B cell (primary cell): ENCODE measurements around the gene ZNF441. TPM values are rescaled to one million over a fixed set of nuclear protein-coding genes. Genes with fewer than 3 reads are reported as not detected.

ENCODE experiments used
- ATAC-seq: fragments of 200-7000 bp; cut with Tn5 transposase; one replicate; pipeline ENCODE4 v1.10.0; 2021; ENCODE audit warnings: low read depth, mild to moderate bottlenecking, moderate number of reproducible peaks, moderate library complexity
- CTCF ChIA-PET: fragments of 350-600 bp; sonication (Branson Sonifier 250); formaldehyde crosslinking; loops from one replicate; lab custom pipeline; 2021; ENCODE audit warnings: antibody characterized with exemption, inconsistent platforms; lab: Charles Lee
- POLR2A ChIA-PET: fragments of 350-600 bp; sonication (Branson Sonifier 250); formaldehyde crosslinking; loops from one replicate; lab custom pipeline; 2021; ENCODE audit warnings: antibody characterized with exemption; lab: Charles Lee
- DNase-seq: peaks from one replicate; pipeline ENCODE4 v3.0.0; 2013
- H2AFZ ChIP-seq: 2 replicates; pipeline ENCODE4 v1.6.1; 2012; ENCODE audit warnings: mild to moderate bottlenecking, low read depth, low read length; ENCODE audit not compliant: insufficient read depth, poor library complexity, severe bottlenecking
- H3K27ac ChIP-seq, 2 donors: 1 replicate in 1 of 2; 2 replicates in 1 of 2; pipeline ENCODE4 v1.5.1; 2012 to 2013; ENCODE audit warnings: low read length in 2 of 2, mild to moderate bottlenecking in 2 of 2, moderate library complexity in 1 of 2
- H3K27me3 ChIP-seq, 4 experiments: fragments of 200-600 bp in 1 of 4; sonication (generic) in 1 of 4; replicated peaks in 1 of 4; 1 replicate in 2 of 4; 2 replicates in 2 of 4; pipeline versions ENCODE4 v1.6.1 to v1.7.0; 2013 to 2016; ENCODE audit warnings: low read length in 3 of 4, mild to moderate bottlenecking in 2 of 4, mixed read lengths in 1 of 4, moderate library complexity in 1 of 4; ENCODE audit not compliant: insufficient read depth in 4 of 4, control insufficient read depth in 3 of 4; ENCODE audit errors: control extremely low read depth in 1 of 4
- H3K36me3 ChIP-seq, 2 experiments: replicated peaks in 1 of 2; 1 replicate in 1 of 2; 2 replicates in 1 of 2; pipeline versions ENCODE4 v1.6.1 to v1.7.1; 2013; ENCODE audit warnings: low read length in 1 of 2; ENCODE audit not compliant: insufficient read depth in 2 of 2, control insufficient read depth in 1 of 2; ENCODE audit errors: control extremely low read depth in 1 of 2, extremely low read depth in 1 of 2
- H3K4me1 ChIP-seq, 2 donors: fragments of 200-600 bp in 1 of 2; sonication (generic) in 1 of 2; 1 replicate in 1 of 2; 2 replicates in 1 of 2; pipeline versions ENCODE4 v1.5.1 to v1.6.1; 2013 to 2017; ENCODE audit warnings: low read length in 2 of 2; ENCODE audit not compliant: control insufficient read depth in 2 of 2, insufficient read depth in 2 of 2
- H3K4me2 ChIP-seq: replicated peaks from 2 replicates; pipeline ENCODE3; 2012; ENCODE audit warnings: mild to moderate bottlenecking, low read depth, low read length; ENCODE audit not compliant: poor library complexity, severe bottlenecking
- H3K4me3 ChIP-seq, 5 experiments: fragments of 200-600 bp in 1 of 5; sonication (generic) in 1 of 5; 1 replicate in 3 of 5; 2 replicates in 2 of 5; pipeline versions ENCODE4 v1.5.1 to v1.7.0; 2011 to 2016; ENCODE audit warnings: low read length in 4 of 5, mild to moderate bottlenecking in 4 of 5, low read depth in 2 of 5, control low read depth in 1 of 5, moderate library complexity in 1 of 5; ENCODE audit not compliant: insufficient read depth in 1 of 5; ENCODE audit errors: control extremely low read depth in 1 of 5, extremely low read depth in 1 of 5
- H3K79me2 ChIP-seq: fragments of 200-600 bp; sonication (generic); one replicate; pipeline ENCODE4 v1.6.0; 2016; ENCODE audit warnings: low read length; ENCODE audit not compliant: control insufficient read depth, insufficient read depth
- H3K9ac ChIP-seq: fragments of 200-600 bp; sonication (generic); 2 replicates; pipeline ENCODE4 v1.6.1; 2017; ENCODE audit warnings: mild to moderate bottlenecking, low read length, moderate library complexity
- H3K9me3 ChIP-seq, 3 donors: one replicate each; pipeline versions ENCODE4 v1.6.1 to v1.7.1; 2013; ENCODE audit warnings: low read length in 2 of 3; ENCODE audit not compliant: control insufficient read depth in 2 of 3, insufficient read depth in 1 of 3; ENCODE audit errors: control extremely low read depth in 1 of 3
- H4K20me1 ChIP-seq: 2 replicates; pipeline ENCODE4 v1.6.0; 2012; ENCODE audit warnings: mild to moderate bottlenecking, low read length; ENCODE audit not compliant: insufficient read depth, control insufficient read depth, poor library complexity, severe bottlenecking
- H3K27ac Mint-ChIP-seq: one replicate; pipeline ENCODE4 v1.8.0; 2021; ENCODE audit warnings: mixed read lengths
- H3K27me3 Mint-ChIP-seq: one replicate; pipeline ENCODE4 v1.8.0; 2021; ENCODE audit warnings: mixed read lengths
- H3K4me1 Mint-ChIP-seq: one replicate; pipeline ENCODE4 v1.8.0; 2021; ENCODE audit warnings: mixed read lengths
- H3K4me3 Mint-ChIP-seq: one replicate; pipeline ENCODE4 v1.8.0; 2021; ENCODE audit warnings: mixed read lengths
- H3K9me3 Mint-ChIP-seq: one replicate; pipeline ENCODE4 v1.8.0; 2022; ENCODE audit warnings: mixed read lengths; ENCODE audit not compliant: insufficient read depth
- EZH2 ChIP-seq: IDR thresholded peaks from 2 replicates; pipeline ENCODE4 v1.6.1; 2012; ENCODE audit warnings: borderline replicate concordance, low read depth, mild to moderate bottlenecking, moderate library complexity, low read length; ENCODE audit not compliant: insufficient read depth, poor library complexity, severe bottlenecking
- WGBS: methylation state at CpG from one replicate; pipeline ENCODE4 v1.1.5; 2013; ENCODE audit warnings: missing lambda C conversion rate; ENCODE audit not compliant: insufficient coverage; 5-methylcytosine and 5-hydroxymethylcytosine counted together
- intact Hi-C: fragments of 100-400 bp; cut with micrococcal nuclease; formaldehyde crosslinking; loops from one replicate; pipeline ENCODE4 v1.10.0; 2022
- polyA plus RNA-seq: library from polyadenylated mRNA; depleted of rRNA; stranded (reverse); fragments of >200 nt; gene quantifications from 2 replicates; pipeline ENCODE4 v1.2.3, GENCODE V29; 2012
- total RNA-seq, 2 donors: library from RNA; stranded (reverse); fragments of 120-200 nt in 1 of 2; gene quantifications; 1 replicate in 1 of 2; 2 replicates in 1 of 2; pipeline versions ENCODE4 v1.2.3 to v1.2.4, GENCODE V29; 2013 to 2022
- TF ChIP-seq, protein P1 (sequence below): fragments of 200-600 bp; IDR thresholded peaks from one replicate; pipeline ENCODE4 v1.8.0; 2022; ENCODE audit warnings: antibody characterized with exemption, mild to moderate bottlenecking

ZNF441 gene
- total and polyA plus RNA-seq, 2 donors (not counting 1 experiment from before 2014, with no cell fraction given): 7.4 to 43.5 TPM

DNA sequence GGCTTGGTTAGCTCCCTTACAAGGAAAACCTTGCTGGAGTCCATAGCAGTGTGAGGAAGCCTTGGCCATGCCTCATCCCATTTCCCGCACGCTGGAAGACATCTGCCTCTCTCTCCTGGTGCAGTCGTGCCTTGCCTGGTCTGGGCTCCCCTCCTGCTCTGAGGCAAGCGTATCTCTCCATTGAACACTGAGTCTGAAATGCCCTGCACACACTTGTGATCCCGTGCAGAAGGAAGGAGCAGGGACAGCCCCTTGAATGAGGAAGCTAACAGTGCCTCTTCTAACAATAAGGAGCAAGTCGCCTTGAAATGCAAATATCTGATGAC, 46.9 kb downstream of the ZNF441 start:
- H3K27me3 Mint-ChIP-seq: no peaks in the 10 kb centered on the region
- peak overlapping the region; percentile 75 to 94 (median 82) for H3K4me3 ChIP-seq
- peak overlapping the region; percentile 81 for H3K9ac ChIP-seq
- H3K79me2 ChIP-seq: peaks cover 36% of the 10 kb centered on the region
- peak overlapping the region; percentile 91 for H3K4me3 Mint-ChIP-seq
- peak overlapping the region; percentile 82 for H3K4me2 ChIP-seq
- no peak for TF ChIP-seq EZH2
- TF ChIP-seq, protein P1, sequence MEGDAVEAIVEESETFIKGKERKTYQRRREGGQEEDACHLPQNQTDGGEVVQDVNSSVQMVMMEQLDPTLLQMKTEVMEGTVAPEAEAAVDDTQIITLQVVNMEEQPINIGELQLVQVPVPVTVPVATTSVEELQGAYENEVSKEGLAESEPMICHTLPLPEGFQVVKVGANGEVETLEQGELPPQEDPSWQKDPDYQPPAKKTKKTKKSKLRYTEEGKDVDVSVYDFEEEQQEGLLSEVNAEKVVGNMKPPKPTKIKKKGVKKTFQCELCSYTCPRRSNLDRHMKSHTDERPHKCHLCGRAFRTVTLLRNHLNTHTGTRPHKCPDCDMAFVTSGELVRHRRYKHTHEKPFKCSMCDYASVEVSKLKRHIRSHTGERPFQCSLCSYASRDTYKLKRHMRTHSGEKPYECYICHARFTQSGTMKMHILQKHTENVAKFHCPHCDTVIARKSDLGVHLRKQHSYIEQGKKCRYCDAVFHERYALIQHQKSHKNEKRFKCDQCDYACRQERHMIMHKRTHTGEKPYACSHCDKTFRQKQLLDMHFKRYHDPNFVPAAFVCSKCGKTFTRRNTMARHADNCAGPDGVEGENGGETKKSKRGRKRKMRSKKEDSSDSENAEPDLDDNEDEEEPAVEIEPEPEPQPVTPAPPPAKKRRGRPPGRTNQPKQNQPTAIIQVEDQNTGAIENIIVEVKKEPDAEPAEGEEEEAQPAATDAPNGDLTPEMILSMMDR: no peak
- peak overlapping the region; percentile 39 to 66 for H3K27ac ChIP-seq
- peaks cover 28% of the 10 kb centered on the region for H3K4me1 Mint-ChIP-seq
- peaks cover 4 to 14% of the 10 kb centered on the region in 2 donors for H3K4me1 ChIP-seq
- ChIA-PET CTCF (interaction anchor here (0.6 to 5.5 kb wide), 7 partner anchors 12 to 327 kb away, joined by 3 to 54 read pairs (median 4); partner anchors contain the start of genes ZNF20 and ZNF491), POLR2A (interaction anchor here (0.5 to 2.5 kb wide), 4 partner anchors 10 to 877 kb away, joined by 3 to 6 read pairs (median 5); partner anchors contain the start of gene ZNF491)
- intact Hi-C loops: loop anchor here (1.0 to 5.0 kb wide), 9 partner anchors 35 to 329 kb away; partner anchors contain the start of genes ZNF20 and ZNF439
- H4K20me1 ChIP-seq: no peaks in the 10 kb centered on the region
- H3K27ac Mint-ChIP-seq: peak overlapping the region; percentile 85
- DNase-seq (no peak), ATAC-seq (no peak)
- H3K9me3 Mint-ChIP-seq: peaks cover 4% of the 10 kb centered on the region
- peak overlapping the region; percentile 90 for H2AFZ ChIP-seq
- H3K27me3 ChIP-seq: no peaks in the 10 kb centered on the region
- 5% methylated on average over 6 of the region's 6 CpGs for WGBS
- H3K36me3 ChIP-seq: no peaks in the 10 kb centered on the region
- peaks cover 0 to under 1% (median 0%) of the 10 kb centered on the region in 3 donors for H3K9me3 ChIP-seq

DNA sequence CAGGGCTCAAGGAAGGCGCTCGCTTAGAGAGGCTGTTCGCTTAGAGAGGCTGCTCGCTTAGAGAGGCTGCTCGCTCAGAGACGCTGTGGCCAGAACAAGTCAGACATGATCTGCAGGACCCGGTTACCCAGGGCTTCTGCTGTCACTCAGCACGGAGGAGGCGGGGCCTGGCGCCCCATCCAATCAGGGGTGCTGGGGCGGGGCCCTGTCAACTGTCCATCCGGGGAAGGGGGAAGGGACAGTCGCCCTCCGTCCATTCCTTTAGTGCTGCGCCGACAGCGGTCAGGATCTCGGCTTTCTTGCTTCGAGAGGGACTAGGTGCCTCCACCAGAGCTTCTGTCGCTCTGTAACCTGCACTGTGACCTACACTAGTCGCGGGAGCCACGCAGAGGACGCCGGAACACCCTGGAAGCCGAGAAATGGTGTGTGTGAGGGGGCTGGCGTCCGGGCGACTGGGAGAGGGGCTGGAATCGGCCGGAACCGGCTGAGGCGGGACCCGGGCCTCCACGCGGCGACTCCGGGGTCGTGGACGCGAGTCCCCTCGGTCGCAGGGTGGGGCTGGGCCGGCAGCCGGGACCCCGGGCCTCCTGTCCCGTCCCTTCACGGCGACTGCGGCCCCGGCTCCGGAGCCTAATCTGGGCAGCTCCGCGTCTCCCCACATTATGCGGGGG, 47.4 kb downstream of the ZNF441 start, which contains the start of gene ZNF440:
ZNF440 (plus strand) TSS at position 245 of the 671 bp plus-strand sequence; CDS start at position 420, 175 bp downstream.
- ATAC-seq: peak; percentile 99

More for the DNA sequence above, 47.4 kb downstream of the ZNF441 start, which contains the start of gene ZNF440:
- Histone ChIP-seq H3K36me3 (no peaks in the 10 kb centered on the region), H3K79me2 (peaks cover 37% of the 10 kb centered on the region), H4K20me1 (no peaks in the 10 kb centered on the region), H3K4me2 (peak within 1 kb of the TSS; percentile 82), H3K9me3 (no peaks in the 10 kb centered on the region), H3K4me3 (peak within 1 kb of the TSS; percentile 75 to 94 (median 82)), H2AFZ (peak within 1 kb of the TSS; percentile 90), H3K4me1 (peaks cover 4 to 14% of the 10 kb centered on the region in 2 donors), H3K27me3 (no peaks in the 10 kb centered on the region), H3K27ac (peak within 1 kb of the TSS; percentile 39 to 66), H3K9ac (peak within 1 kb of the TSS; percentile 81)
- H3K27ac Mint-ChIP-seq: peak within 1 kb of the TSS; percentile 85
- no peak for TF ChIP-seq EZH2
- TF ChIP-seq, protein P1: no peak
- POLR2A ChIA-PET: interaction anchor here (0.5 to 2.5 kb wide), 4 partner anchors 10 to 877 kb away, joined by 3 to 6 read pairs (median 5); partner anchors contain the start of gene ZNF491
- H3K4me1 Mint-ChIP-seq: peaks cover 29% of the 10 kb centered on the region
- H3K27me3 Mint-ChIP-seq: no peaks in the 10 kb centered on the region
- peak within 1 kb of the TSS; percentile 91 for H3K4me3 Mint-ChIP-seq
- CTCF ChIA-PET: interaction anchor here (0.7 to 5.5 kb wide), 6 partner anchors 12 to 327 kb away, joined by 3 to 54 read pairs (median 5); partner anchors contain the start of genes ZNF20 and ZNF491
- under 1% methylated on average over 53 of the region's 55 CpGs for WGBS
- intact Hi-C loops: loop anchor here (1.0 to 5.0 kb wide), 9 partner anchors 34 to 328 kb away; partner anchors contain the start of genes ZNF20 and ZNF439
- DNase-seq: peak; percentile 85
- H3K9me3 Mint-ChIP-seq: no peaks in the 10 kb centered on the region
